H9 (cell line): ENCODE data around the gene FYCO1. TPM values are rescaled to one million over a fixed set of nuclear protein-coding genes. Genes with fewer than 3 reads are reported as not detected.

Experiments used
- DNase-seq: peaks from one replicate; pipeline ENCODE4 v3.0.0-alpha.2; 2017
- H2AFZ ChIP-seq: one replicate; pipeline ENCODE4 v1.6.1; 2013; ENCODE audit warnings: mild to moderate bottlenecking, low read length, control low read depth, moderate library complexity
- H2AK5ac ChIP-seq: 2 replicates; pipeline ENCODE4 v1.6.1; 2013; ENCODE audit warnings: low read length, control low read depth, mixed read lengths; ENCODE audit not compliant: insufficient read length
- H2BK120ac ChIP-seq: one replicate; pipeline ENCODE4 v1.6.1; 2013; ENCODE audit warnings: low read depth, mild to moderate bottlenecking, low read length, control low read depth, inconsistent platforms; ENCODE audit not compliant: poor library complexity, severe bottlenecking
- H2BK12ac ChIP-seq: 2 replicates; pipeline ENCODE4 v1.6.1; 2013; ENCODE audit warnings: low read length, control low read depth, mixed read lengths, low read depth; ENCODE audit not compliant: insufficient read length
- H2BK15ac ChIP-seq: 2 replicates; pipeline ENCODE4 v1.6.1; 2013; ENCODE audit warnings: low read depth, low read length, control low read depth
- H2BK20ac ChIP-seq: one replicate; pipeline ENCODE4 v1.6.1; 2013; ENCODE audit warnings: low read depth, mild to moderate bottlenecking, low read length, control low read depth, inconsistent platforms; ENCODE audit not compliant: poor library complexity, severe bottlenecking
- H2BK5ac ChIP-seq: 2 replicates; pipeline ENCODE4 v1.6.1; 2013; ENCODE audit warnings: low read length, control low read depth, mixed read lengths; ENCODE audit not compliant: insufficient read length
- H3K14ac ChIP-seq: 2 replicates; pipeline ENCODE4 v1.6.1; 2013; ENCODE audit warnings: low read length, control low read depth; ENCODE audit not compliant: insufficient read depth
- H3K18ac ChIP-seq: 2 replicates; pipeline ENCODE4 v1.6.1; 2013; ENCODE audit warnings: low read depth, mild to moderate bottlenecking, mixed read lengths, low read length, control low read depth; ENCODE audit not compliant: insufficient read length
- H3K23ac ChIP-seq: 2 replicates; pipeline ENCODE4 v1.6.1; 2013; ENCODE audit warnings: low read length, control low read depth, mixed read lengths, low read depth; ENCODE audit not compliant: insufficient read length
- H3K23me2 ChIP-seq: 2 replicates; pipeline ENCODE4 v1.6.1; 2013; ENCODE audit warnings: low read depth, mild to moderate bottlenecking, mixed read lengths, low read length, control low read depth; ENCODE audit not compliant: insufficient read length, poor library complexity, severe bottlenecking
- H3K27ac ChIP-seq: 2 replicates; pipeline ENCODE4 v1.5.1; 2013; ENCODE audit warnings: low read length, control low read depth, mixed read lengths, low read depth; ENCODE audit not compliant: insufficient read length
- H3K27me3 ChIP-seq: 2 replicates; pipeline ENCODE4 v1.6.1; 2013; ENCODE audit warnings: low read length, control low read depth, inconsistent platforms; ENCODE audit not compliant: insufficient read depth
- H3K4ac ChIP-seq: 2 replicates; pipeline ENCODE4 v1.6.1; 2013; ENCODE audit warnings: low read depth, mild to moderate bottlenecking, control low read depth, inconsistent platforms, low read length, moderate library complexity
- H3K4me1 ChIP-seq: 2 replicates; pipeline ENCODE4 v1.6.1; 2013; ENCODE audit warnings: low read length, control low read depth, inconsistent platforms; ENCODE audit not compliant: insufficient read depth
- H3K4me2 ChIP-seq: 2 replicates; pipeline ENCODE4 v1.6.1; 2013; ENCODE audit warnings: low read length, control low read depth, mixed read lengths; ENCODE audit not compliant: insufficient read length, insufficient read depth
- H3K56ac ChIP-seq: 2 replicates; pipeline ENCODE4 v1.6.1; 2013; ENCODE audit warnings: low read depth, mild to moderate bottlenecking, mixed read lengths, low read length, control low read depth; ENCODE audit not compliant: insufficient read length
- H3K79me1 ChIP-seq: 2 replicates; pipeline ENCODE4 v1.6.1; 2013; ENCODE audit warnings: low read depth, mild to moderate bottlenecking, moderate library complexity, low read length, control low read depth, inconsistent platforms; ENCODE audit not compliant: insufficient read depth, poor library complexity, severe bottlenecking
- H3K79me2 ChIP-seq: 2 replicates; pipeline ENCODE4 v1.6.1; 2013; ENCODE audit warnings: low read length, control low read depth, inconsistent platforms; ENCODE audit not compliant: insufficient read depth
- H3K9ac ChIP-seq: 2 replicates; pipeline ENCODE4 v1.6.1; 2013; ENCODE audit warnings: low read length, control low read depth, mixed read lengths; ENCODE audit not compliant: insufficient read length; ENCODE audit errors: extremely low read depth
- H3K9me3 ChIP-seq: one replicate; pipeline ENCODE4 v1.6.1; 2013; ENCODE audit warnings: low read depth, low read length, inconsistent platforms; ENCODE audit not compliant: control insufficient read depth
- H3T11ph ChIP-seq: one replicate; pipeline ENCODE4 v1.6.1; 2013; ENCODE audit warnings: mild to moderate bottlenecking, low read length, control low read depth, inconsistent platforms
- H4K20me1 ChIP-seq: one replicate; pipeline ENCODE4 v1.6.1; 2013; ENCODE audit not compliant: control insufficient read depth, insufficient read length, insufficient read depth
- H4K5ac ChIP-seq: 2 replicates; pipeline ENCODE4 v1.6.1; 2013; ENCODE audit warnings: low read depth, mild to moderate bottlenecking, mixed read lengths, low read length, control low read depth; ENCODE audit not compliant: insufficient read length
- H4K8ac ChIP-seq: replicated peaks from 2 replicates; pipeline ENCODE4 v1.6.1; 2013; ENCODE audit warnings: low read length, control low read depth, mixed read lengths, low read depth; ENCODE audit not compliant: insufficient read length
- H4K91ac ChIP-seq: 2 replicates; pipeline ENCODE4 v1.6.1; 2013; ENCODE audit warnings: low read depth, mild to moderate bottlenecking, moderate library complexity, mixed read lengths, low read length, control low read depth; ENCODE audit not compliant: insufficient read length
- H3K27ac Mint-ChIP-seq, 3 experiments: 2 replicates in 2 of 3; 3 replicates in 1 of 3; pipeline ENCODE4 v1.8.0; 2020 to 2021; ENCODE audit warnings: mixed read lengths in 3 of 3, mild to moderate bottlenecking in 1 of 3, moderate library complexity in 1 of 3
- H3K27me3 Mint-ChIP-seq: 2 replicates; pipeline ENCODE4 v1.8.0; 2021; ENCODE audit warnings: low read depth, mild to moderate bottlenecking, moderate library complexity, mixed read lengths
- H3K36me3 Mint-ChIP-seq, 3 experiments: 2 replicates in 2 of 3; 3 replicates in 1 of 3; pipeline ENCODE4 v1.8.0; 2020 to 2021; ENCODE audit warnings: low read depth in 3 of 3, mixed read lengths in 3 of 3; ENCODE audit not compliant: insufficient read depth in 1 of 3
- H3K4me1 Mint-ChIP-seq, 2 experiments: 2 replicates each; pipeline ENCODE4 v1.8.0; 2020; ENCODE audit warnings: mixed read lengths in 2 of 2
- H3K4me3 Mint-ChIP-seq, 2 experiments: 2 replicates in 1 of 2; 3 replicates in 1 of 2; pipeline ENCODE4 v1.8.0; 2020 to 2021; ENCODE audit warnings: mild to moderate bottlenecking in 2 of 2, mixed read lengths in 2 of 2, moderate library complexity in 1 of 2
- H3K9me3 Mint-ChIP-seq, 2 experiments: 2 replicates in 1 of 2; 3 replicates in 1 of 2; pipeline ENCODE4 v1.8.0; 2020; ENCODE audit warnings: mild to moderate bottlenecking in 2 of 2, mixed read lengths in 2 of 2, moderate library complexity in 1 of 2
- CTCF ChIP-seq: fragments of 200-600 bp; sonication (generic); conservative IDR thresholded peaks from 3 replicates; pipeline ENCODE4 v1.8.0; 2021; ENCODE audit warnings: antibody characterized with exemption, mild to moderate bottlenecking
- WGBS: extraction: QIAGEN DNeasy Blood & Tissue Kit; methylation state at CpG from one replicate; pipeline ENCODE4 v1.1.7; 2013; ENCODE audit warnings: missing lambda C conversion rate, low lambda C conversion rate, mixed read lengths; ENCODE audit not compliant: insufficient read length; ENCODE audit errors: extremely low coverage; 5-methylcytosine and 5-hydroxymethylcytosine counted together
- total RNA-seq: library from RNA; stranded (reverse); gene quantifications from 2 replicates; pipeline ENCODE4 v1.2.1, GENCODE V29; 2021

The FYCO1 gene
- total RNA-seq, 1 experiment from 2014 or later = 10.4 TPM

GRCh38 chr3:45912435-45912834 is 83.2 kb downstream of the FYCO1 start:
- no peak overlapping the region for H3K56ac ChIP-seq
- peaks cover 35% of the 10 kb centered on the region for H3K27me3 Mint-ChIP-seq
- no peak overlapping the region for H2BK20ac ChIP-seq
- no peak for TF ChIP-seq CTCF
- H4K91ac ChIP-seq = no peak overlapping the region
- H3K4me1 Mint-ChIP-seq = peaks cover 7 to 12% of the 10 kb centered on the region in 2 experiments
- no peaks in the 10 kb centered on the region for H3K27me3 ChIP-seq
- no peak overlapping the region for H3K14ac ChIP-seq
- H3K4me1 ChIP-seq = no peaks in the 10 kb centered on the region; the same call in 1 of the 2 replicates
- no peak overlapping the region for H3K27ac Mint-ChIP-seq
- no peaks in the 10 kb centered on the region for H3K79me1 ChIP-seq
- no peak overlapping the region for H3K4me2 ChIP-seq
- no peaks in the 10 kb centered on the region for H3K23me2 ChIP-seq
- H2BK5ac ChIP-seq = no peak overlapping the region
- DNase-seq = no peak
- no peak overlapping the region for H3K23ac ChIP-seq
- no peaks in the 10 kb centered on the region for H4K20me1 ChIP-seq
- H4K8ac ChIP-seq = no peak overlapping the region
- no peaks in the 10 kb centered on the region for H3K9me3 Mint-ChIP-seq
- no peak overlapping the region for H2BK12ac ChIP-seq
- no peaks in the 10 kb centered on the region for H3K9me3 ChIP-seq
- no peak overlapping the region for H2BK15ac ChIP-seq
- H2AFZ ChIP-seq = no peak overlapping the region
- no peak overlapping the region for H3K4ac ChIP-seq
- H3K79me2 ChIP-seq = no peaks in the 10 kb centered on the region
- H3K36me3 Mint-ChIP-seq = no peaks in the 10 kb centered on the region
- no peak overlapping the region for H3K27ac ChIP-seq
- H3K9ac ChIP-seq = no peak overlapping the region
- no peak overlapping the region for H4K5ac ChIP-seq
- H3K4me3 Mint-ChIP-seq = no peak overlapping the region
- WGBS = no CpG with 5 or more reads among the region's 6 CpGs
- H2BK120ac ChIP-seq = no peak overlapping the region
- no peak overlapping the region for H3K18ac ChIP-seq
- H3T11ph ChIP-seq = no peak overlapping the region
- H2AK5ac ChIP-seq = no peak overlapping the region
